GM19193 (cell line): Measurements from ENCODE around the gene ALMS1.

Experiments
- POLR2A ChIP-seq: IDR thresholded peaks from 4 replicates; pipeline ENCODE4 v1.6.1; 2011; ENCODE audit not compliant: insufficient read depth, insufficient read length; ENCODE audit errors: extremely low read depth

ALMS1 gene

DNA sequence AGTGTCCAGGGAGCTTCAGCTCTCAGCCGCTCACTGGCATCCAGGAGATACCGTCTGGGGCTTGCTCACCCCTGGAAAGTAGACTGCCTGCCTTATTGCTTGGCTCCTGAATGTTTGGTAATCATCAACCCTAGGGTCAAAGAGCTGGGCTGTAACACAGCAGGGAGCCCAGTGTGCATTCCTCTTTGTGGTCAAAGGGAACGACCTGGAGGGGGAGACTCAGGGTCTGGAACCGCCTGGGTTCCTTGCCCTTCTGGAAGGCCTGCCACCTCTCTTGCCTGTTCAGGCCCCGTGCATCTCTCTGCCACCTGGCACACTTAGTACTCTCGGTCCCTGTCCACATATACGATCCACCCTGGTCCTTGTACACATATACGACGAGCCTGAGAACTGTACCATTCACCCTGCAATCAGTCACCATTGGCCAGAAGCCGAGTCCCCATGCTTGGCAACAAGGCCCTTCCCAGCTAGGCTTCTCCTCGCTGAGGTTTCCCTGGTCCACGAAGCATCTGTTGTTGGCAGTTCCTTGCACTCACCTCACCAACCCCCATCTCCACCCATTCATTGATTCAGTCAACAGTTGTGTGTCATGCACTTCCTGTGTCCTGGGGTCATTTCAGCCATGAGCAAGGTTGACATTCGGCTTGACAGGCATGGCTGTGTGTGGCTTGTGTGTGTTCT lies 256.8 kb downstream of the ALMS1 start, which contains the start of gene NAT8:
Gene NAT8 (minus strand): TSS at position 85 of the 681 bp plus-strand sequence. CDS start 794 bp downstream, outside the sequence.
- TF ChIP-seq POLR2A: no peak

DNA sequence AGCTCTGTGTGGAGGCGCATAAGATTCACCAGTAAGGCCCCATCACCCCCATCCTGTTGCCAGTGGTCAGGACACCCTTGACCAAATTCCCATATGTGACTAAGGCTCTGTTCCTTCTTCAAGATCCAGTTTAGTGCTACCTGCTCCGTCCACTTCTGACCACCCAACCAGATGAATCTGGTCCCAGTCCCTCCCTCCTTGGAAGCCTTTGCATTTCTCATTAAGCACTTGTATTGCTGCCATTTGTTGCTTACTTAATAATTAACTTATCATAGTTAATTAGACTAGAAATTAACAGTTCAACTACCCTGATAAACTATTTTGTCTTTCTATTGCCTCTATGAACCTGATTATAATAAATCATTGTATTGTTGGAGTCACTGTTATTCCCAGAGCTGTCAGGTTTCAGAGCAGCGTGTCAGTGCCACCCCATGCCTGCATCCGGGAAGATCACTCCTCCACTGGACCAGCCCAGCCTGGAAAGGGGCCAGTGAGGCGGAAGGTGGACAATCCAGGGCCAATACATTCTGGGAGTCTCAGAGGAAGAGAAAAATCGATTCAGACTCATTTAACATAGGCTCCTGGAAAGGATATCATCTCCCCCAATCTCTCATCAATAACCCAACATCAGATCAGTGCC lies 266.1 kb downstream of the ALMS1 start:
- no peak for TF ChIP-seq POLR2A

DNA sequence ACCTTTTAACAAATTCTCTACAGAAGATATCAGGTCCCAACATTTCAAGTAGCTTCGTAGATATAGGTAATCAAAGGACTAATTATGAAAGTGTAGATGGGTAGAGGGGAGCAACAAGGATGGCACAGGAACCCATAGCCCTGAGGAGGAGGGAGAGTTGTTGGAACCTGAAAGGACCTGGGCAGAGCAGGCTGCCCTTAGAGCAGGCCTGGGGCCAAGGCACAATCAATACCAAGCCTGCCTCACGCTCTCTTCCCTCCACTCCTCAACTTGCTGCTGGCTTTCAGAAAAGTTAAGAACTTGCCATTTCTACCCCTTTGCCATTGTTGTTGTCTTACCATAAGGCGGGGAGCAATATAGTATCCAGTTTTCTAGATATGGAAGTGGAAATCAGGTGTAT lies 266.7 kb downstream of the ALMS1 start:
- TF ChIP-seq POLR2A: no peak

DNA sequence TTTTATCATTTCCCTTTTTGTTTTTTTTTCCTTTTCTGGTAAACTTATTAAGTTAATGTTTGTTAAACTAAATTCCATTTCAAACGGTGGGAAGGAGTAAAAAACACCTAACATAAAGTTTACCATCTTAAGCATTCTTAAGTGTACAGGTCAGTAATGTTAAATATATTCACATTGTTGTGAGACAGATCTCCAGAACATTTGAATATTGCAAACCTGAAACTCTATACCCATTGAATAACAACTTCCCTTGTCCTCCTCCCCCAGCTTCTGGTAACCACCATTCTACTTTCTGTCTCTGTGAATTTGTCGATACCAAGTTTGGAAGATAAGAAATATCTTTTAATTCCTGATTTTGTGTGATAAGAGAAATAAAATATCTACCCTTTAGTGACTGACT lies 268.5 kb downstream of the ALMS1 start:
- no peak for TF ChIP-seq POLR2A
